ENCODE results near the gene LDLRAD4.

- no peak for TF ChIP-seq ISL1 (CRISPR knock-in tag; IDR thresholded peaks at IDR 0.05)
- TF ChIP-seq PATZ1 (CRISPR knock-in tag; IDR thresholded peaks at IDR 0.05; ENCODE audit: borderline replicate concordance): no peak
- TF ChIP-seq ARNTL (CRISPR knock-in tag; IDR thresholded peaks at IDR 0.05; ENCODE audit: borderline replicate concordance, low read depth): no peak
- no peak for TF ChIP-seq CSDC2 (CRISPR knock-in tag; IDR thresholded peaks at IDR 0.05)
- TF ChIP-seq ZC3H10 (CRISPR knock-in tag; IDR thresholded peaks at IDR 0.05): no peak
- no peak for TF ChIP-seq PPARA (CRISPR knock-in tag; IDR thresholded peaks at IDR 0.05; ENCODE audit: borderline replicate concordance)
- TF ChIP-seq CREB5 (CRISPR knock-in tag; IDR thresholded peaks at IDR 0.05; ENCODE audit: low read depth): no peak
- no peak for TF ChIP-seq TOX (CRISPR knock-in tag; IDR thresholded peaks at IDR 0.05; ENCODE audit: borderline replicate concordance)
- no peak for TF ChIP-seq TCF4 (CRISPR knock-in tag; IDR thresholded peaks at IDR 0.05; ENCODE audit: borderline replicate concordance)
- TF ChIP-seq POU6F1 (CRISPR knock-in tag; IDR thresholded peaks at IDR 0.05; ENCODE audit: borderline replicate concordance, low read depth): no peak
- TF ChIP-seq ZFP30 (CRISPR knock-in tag; IDR thresholded peaks at IDR 0.05): no peak
Measured at GRCh38 chr18:13232086-13232917, 13.7 kb downstream of the LDLRAD4 start.

All from SK-N-SH treated with all-trans-retinoic acid at 6 μM for 48 hours (cell line).